Measurements from ENCODE around the gene OSBPL3.

DNA sequence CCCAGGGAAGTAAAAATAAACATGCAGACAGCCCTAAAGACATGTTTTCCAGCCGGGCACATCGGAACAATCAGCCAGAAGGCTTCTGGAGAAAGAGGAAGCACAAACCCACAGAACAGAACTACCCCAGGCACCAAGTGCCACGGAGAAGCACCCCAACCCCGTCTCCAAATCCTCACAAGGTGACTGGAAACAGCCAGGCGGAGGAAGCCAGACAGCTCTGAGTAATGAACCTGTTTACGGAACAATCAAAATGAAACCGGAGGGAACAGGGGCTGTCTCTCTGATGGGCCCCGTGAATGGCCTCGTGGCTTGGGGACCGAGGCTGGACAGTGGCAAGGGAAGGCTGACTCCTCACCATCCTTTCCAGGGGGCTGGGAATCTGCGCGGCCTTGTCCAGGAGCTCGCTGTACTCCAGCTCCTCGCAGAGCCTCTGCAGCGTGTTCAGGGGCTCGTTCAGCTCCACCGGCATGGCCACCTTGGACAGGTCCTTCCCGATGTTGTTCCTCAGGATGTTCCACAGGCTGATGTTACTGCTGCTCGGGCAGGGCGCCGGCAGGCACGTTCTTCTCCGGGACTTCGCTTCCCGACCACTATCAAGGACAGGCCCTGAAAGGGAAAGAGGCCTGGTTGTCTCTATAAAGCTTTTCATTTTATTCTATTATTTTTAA lies 145.7 kb downstream of the OSBPL3 start:
- TF ChIP-seq, protein P1, sequence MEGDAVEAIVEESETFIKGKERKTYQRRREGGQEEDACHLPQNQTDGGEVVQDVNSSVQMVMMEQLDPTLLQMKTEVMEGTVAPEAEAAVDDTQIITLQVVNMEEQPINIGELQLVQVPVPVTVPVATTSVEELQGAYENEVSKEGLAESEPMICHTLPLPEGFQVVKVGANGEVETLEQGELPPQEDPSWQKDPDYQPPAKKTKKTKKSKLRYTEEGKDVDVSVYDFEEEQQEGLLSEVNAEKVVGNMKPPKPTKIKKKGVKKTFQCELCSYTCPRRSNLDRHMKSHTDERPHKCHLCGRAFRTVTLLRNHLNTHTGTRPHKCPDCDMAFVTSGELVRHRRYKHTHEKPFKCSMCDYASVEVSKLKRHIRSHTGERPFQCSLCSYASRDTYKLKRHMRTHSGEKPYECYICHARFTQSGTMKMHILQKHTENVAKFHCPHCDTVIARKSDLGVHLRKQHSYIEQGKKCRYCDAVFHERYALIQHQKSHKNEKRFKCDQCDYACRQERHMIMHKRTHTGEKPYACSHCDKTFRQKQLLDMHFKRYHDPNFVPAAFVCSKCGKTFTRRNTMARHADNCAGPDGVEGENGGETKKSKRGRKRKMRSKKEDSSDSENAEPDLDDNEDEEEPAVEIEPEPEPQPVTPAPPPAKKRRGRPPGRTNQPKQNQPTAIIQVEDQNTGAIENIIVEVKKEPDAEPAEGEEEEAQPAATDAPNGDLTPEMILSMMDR (IDR thresholded peaks at IDR 0.05), result no peak
- TF ChIP-seq POLR2A (IDR thresholded peaks at IDR 0.05) (no peak), POLR2AphosphoS5 (IDR thresholded peaks at IDR 0.05) (no peak), EP300 (IDR thresholded peaks at IDR 0.05) (no peak)
